ENCODE data around the gene GABARAP. TPM values are rescaled to one million over a fixed set of nuclear protein-coding genes. Genes with fewer than 3 reads are reported as not detected.
A peak's percentile ranks its signal among the peaks of the same experiment; 100 is the strongest.

Gene GABARAP
- total RNA-seq, 1 experiment from 2014 or later: 228 TPM

- peaks cover 43% of the 10 kb centered on the region for H3K36me3 Mint-ChIP-seq
- POLR2A ChIA-PET: interaction anchor here (0.6 to 1.2 kb wide), 3 partner anchors 9 to 14 kb away, joined by 4 to 5 read pairs (median 5); partner anchors contain the start of genes ACADVL and DLG4
- CTCF ChIA-PET: interaction anchor here (1.0 to 6.0 kb wide), 6 partner anchors 13 to 63 kb away, joined by 5 to 36 read pairs (median 6); partner anchors contain the start of genes ACADVL and DLG4
- DNase-seq (ENCODE audit: low spot score): no peak
- peak; percentile 3 for ATAC-seq
- peak overlapping the region; percentile 99 for H3K4me3 Mint-ChIP-seq
- H3K27ac Mint-ChIP-seq: peak overlapping the region; percentile 96
- no peaks in the 10 kb centered on the region for H3K27me3 Mint-ChIP-seq (ENCODE audit: low read depth)
- H3K4me1 Mint-ChIP-seq: peaks cover 29% of the 10 kb centered on the region
- H3K9me3 Mint-ChIP-seq: no peaks in the 10 kb centered on the region
- TF ChIP-seq ZNF138 (CRISPR knock-in tag; conservative IDR thresholded peaks at IDR 0.05) (no peak), CTCF (IDR thresholded peaks at IDR 0.05) (no peak), ZNF512 (CRISPR knock-in tag; IDR thresholded peaks at IDR 0.05; ENCODE audit: borderline replicate concordance) (no peak), CBFB (CRISPR knock-in tag; IDR thresholded peaks at IDR 0.05; ENCODE audit: low read depth) (no peak), RORB (CRISPR knock-in tag; IDR thresholded peaks at IDR 0.05) (no peak), ATF3 (CRISPR knock-in tag; conservative IDR thresholded peaks at IDR 0.05) (no peak), ZNF416 (CRISPR knock-in tag; IDR thresholded peaks at IDR 0.05) (no peak), ATF1 (CRISPR knock-in tag; IDR thresholded peaks at IDR 0.05) (no peak), GABPB1 (CRISPR knock-in tag; IDR thresholded peaks at IDR 0.05) (no peak), ZNF232 (CRISPR knock-in tag; IDR thresholded peaks at IDR 0.05) (no peak), USF2 (CRISPR knock-in tag; IDR thresholded peaks at IDR 0.05) (no peak), HMGXB4 (CRISPR knock-in tag; IDR thresholded peaks at IDR 0.05) (no peak), JAZF1 (CRISPR knock-in tag; IDR thresholded peaks at IDR 0.05) (no peak), MAX (CRISPR knock-in tag; IDR thresholded peaks at IDR 0.05) (no peak)
Measured at GRCh38 chr17:7233701-7234082, 8.6 kb downstream of the GABARAP start.

- H3K4me1 Mint-ChIP-seq: peaks cover 25% of the 10 kb centered on the region
- no peak for ATAC-seq
- no peaks in the 10 kb centered on the region for H3K27me3 Mint-ChIP-seq (ENCODE audit: low read depth)
- CTCF ChIA-PET: interaction anchor here (0.7 kb wide), 1 partner anchor 18 kb away, joined by 11 read pairs; no protein-coding TSS in a partner anchor
- no peak for DNase-seq (ENCODE audit: low spot score)
- peak overlapping the region; percentile 20 for H3K4me3 Mint-ChIP-seq
- no peaks in the 10 kb centered on the region for H3K9me3 Mint-ChIP-seq
- no peak overlapping the region for H3K27ac Mint-ChIP-seq
- POLR2A ChIA-PET: no interaction called here
- no peak for TF ChIP-seq ARID4B (CRISPR knock-in tag; IDR thresholded peaks at IDR 0.05; ENCODE audit: borderline replicate concordance)
- TF ChIP-seq SP1 (CRISPR knock-in tag; conservative IDR thresholded peaks at IDR 0.05): no peak
- TF ChIP-seq FOXK1 (CRISPR knock-in tag; IDR thresholded peaks at IDR 0.05): no peak
- TF ChIP-seq CDX4 (CRISPR knock-in tag; IDR thresholded peaks at IDR 0.05; ENCODE audit: borderline replicate concordance): no peak
- TF ChIP-seq PREB (CRISPR knock-in tag; IDR thresholded peaks at IDR 0.05; ENCODE audit: borderline replicate concordance): no peak
- TF ChIP-seq JAZF1 (CRISPR knock-in tag; IDR thresholded peaks at IDR 0.05): no peak
- TF ChIP-seq ZNF219 (CRISPR knock-in tag; IDR thresholded peaks at IDR 0.05; ENCODE audit: borderline replicate concordance): no peak
- no peak for TF ChIP-seq NFYB (CRISPR knock-in tag; conservative IDR thresholded peaks at IDR 0.05; ENCODE audit: low read depth)
- H3K36me3 Mint-ChIP-seq: peaks cover 49% of the 10 kb centered on the region
Measured at GRCh38 chr17:7232114-7232513, 10.1 kb downstream of the GABARAP start.

All from WTC11 (cell line).